ENCODE data around the gene CTDSP2. TPM values are rescaled to one million over a fixed set of nuclear protein-coding genes. Genes with fewer than 3 reads are reported as not detected.

Gene CTDSP2, protein sequence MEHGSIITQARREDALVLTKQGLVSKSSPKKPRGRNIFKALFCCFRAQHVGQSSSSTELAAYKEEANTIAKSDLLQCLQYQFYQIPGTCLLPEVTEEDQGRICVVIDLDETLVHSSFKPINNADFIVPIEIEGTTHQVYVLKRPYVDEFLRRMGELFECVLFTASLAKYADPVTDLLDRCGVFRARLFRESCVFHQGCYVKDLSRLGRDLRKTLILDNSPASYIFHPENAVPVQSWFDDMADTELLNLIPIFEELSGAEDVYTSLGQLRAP
- total RNA-seq = 10 to 100 TPM; 37.0 to 42.7 TPM

DNA sequence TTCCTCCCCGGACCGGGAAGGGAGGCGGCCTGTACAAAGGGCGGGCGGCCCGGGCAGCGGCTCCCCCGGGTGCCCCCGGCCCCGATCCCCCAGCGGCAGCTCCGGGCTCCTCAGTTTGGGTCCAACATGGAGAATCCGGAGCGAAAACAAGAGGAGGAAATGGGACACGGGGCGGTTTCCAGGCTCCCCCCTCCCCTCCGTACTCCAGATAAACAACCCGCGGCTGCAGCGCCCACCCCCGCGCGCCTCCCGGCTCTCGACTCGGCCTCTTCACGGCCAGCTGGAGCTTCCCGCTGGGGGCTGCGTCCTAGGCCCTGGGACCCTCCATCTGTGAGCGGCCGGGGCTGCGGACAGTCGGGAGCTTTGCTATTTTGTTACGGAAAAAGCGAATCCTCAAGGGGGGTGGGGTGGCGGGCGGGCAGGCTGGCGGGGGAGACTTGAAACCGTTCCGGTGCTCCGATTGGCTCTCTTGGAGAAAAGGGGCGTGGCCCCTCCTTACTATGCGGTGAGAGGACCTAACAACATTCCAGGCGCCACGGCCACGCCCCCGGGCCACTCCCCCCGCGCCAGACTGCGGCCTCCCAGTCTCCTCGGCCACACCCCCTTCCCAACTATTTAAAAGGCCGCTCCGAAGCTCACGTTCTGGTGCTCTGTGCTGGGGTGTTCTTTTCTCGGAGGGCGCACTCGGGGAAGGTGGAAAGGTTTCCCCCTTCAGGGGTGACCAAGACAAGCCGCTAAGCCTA lies at the start of gene CTDSP2:
Gene CTDSP2 (minus strand): TSS at position 153 of the 743 bp plus-strand sequence. CDS start 294 bp downstream, outside the sequence.

DNA sequence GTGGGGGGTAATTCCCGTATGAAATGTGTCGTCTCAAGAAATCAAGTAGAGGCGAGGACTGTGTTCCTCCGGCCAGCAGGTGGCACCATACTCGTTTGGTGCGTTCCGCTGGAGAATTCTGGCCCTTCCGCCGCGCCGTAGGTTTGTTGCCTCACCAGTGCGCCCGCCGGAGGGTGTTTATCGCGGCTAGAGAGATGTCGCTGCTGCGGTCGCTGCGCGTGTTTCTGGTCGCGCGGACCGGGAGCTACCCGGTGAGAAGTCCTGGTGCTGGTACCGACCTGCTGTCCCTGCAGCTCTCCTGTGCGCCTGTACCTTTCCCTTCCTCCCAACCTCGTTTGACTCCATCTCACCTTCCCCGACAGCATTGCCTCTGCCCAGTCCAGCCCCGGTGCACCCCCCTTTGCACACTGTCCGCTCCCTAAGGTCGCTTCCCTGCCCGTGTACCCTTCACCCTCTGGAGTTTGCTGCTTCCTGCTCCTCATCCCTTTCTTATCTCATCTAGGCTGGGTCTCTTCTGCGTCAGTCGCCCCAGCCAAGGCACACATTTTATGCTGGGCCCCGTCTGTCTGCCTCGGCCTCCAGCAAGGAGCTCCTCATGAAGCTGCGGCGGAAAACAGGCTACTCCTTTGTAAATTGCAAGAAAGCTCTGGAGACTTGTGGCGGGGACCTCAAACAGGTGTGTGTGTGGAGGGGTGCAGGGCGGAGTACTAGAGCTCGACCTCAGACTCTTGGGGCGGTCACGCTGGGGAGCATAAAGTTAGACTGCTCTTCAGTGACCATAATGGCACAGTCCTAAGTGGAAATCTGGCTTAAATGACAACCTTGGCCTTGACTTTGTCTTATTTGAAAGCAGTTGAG lies 63.7 kb downstream of the CTDSP2 start, which contains the start of gene TSFM:
Gene TSFM (plus strand): TSS at position 180 of the 858 bp plus-strand sequence. CDS start 15 bp downstream, at position 195.

DNA sequence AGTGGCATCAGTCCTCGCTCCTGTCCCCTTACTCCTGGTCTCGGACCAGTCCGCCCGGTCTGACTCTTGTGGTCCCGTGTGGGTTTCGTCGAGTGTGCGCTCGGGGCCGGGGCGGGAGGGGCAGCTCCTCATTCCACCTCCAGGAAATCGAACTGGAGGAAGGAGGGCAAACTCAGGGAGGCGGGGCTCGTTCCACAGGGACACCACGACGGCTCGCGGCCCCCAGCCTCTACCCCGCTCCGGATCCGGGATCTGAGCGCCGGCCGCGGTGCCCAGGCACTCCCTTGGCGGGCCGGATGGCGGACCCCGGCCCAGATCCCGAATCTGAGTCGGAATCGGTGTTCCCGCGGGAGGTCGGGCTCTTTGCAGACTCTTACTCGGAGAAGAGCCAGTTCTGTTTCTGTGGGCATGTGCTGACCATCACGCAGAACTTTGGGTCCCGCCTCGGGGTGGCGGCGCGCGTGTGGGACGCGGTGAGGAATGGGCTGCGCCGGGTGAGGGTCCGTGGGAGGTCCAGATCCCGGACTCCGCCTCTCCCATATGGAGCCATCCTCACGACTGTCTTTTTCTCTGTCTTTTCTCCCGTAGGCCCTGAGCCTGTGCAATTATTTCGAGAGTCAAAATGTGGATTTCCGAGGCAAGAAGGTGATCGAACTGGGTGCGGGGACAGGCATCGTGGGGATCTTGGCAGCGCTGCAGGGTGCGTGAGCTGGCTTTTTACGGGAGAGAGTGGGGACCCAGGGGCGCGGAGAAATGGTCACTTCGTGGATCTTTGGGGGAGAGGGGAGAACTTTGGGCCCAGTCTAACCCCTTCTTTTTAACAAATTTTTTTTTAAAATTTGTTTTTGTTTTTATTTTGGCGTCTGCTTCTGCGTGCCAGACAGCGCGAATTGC lies 73.9 kb downstream of the CTDSP2 start, which contains the start of gene EEF1AKMT3:
Gene EEF1AKMT3 (plus strand): TSS at position 186 of the 894 bp plus-strand sequence. CDS start 111 bp downstream, at position 297.

DNA sequence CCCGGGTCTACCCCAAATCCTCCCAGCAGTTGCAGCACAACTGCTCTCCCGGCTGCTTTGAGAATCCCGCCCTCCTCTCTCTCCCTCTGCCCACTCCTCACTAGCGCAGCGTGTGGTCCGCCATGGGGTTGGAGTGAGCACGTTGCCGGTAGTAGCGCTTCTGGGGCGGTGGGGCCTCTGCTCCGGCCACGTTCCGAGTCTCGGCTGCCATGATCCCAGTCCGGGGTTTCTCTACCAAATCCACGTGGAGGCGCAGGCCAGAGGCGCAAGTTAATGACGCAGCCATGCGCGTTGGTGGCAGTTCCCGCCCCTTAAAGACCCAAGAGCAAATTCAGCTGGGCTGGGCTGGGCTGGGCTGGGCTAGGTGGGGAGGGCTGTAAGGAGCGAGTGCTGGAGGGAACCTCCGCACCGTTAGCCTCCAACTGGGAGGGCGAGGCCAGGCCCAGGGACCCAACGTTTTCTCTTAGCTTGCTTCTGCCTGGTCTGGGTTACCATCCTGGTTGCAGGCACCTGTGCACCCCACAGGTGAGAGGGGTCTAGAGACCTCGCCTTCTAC lies 74.6 kb downstream of the CTDSP2 start, which contains the start of gene METTL1:
Gene METTL1 (minus strand): TSS at position 233 of the 556 bp plus-strand sequence. CDS start 22 bp downstream, at position 211.

Small RNAs within 50 kb of the gene (small RNA-seq; reads per million reads assigned to genes)
- gene MIR26A2 = 4.5 to 8.1 reads per million in 2 donors
- gene RNU6-1083P = 0 reads per million in 2 donors

Other genes starting within 250 kb of the CTDSP2 start
- gene DTX3, start 241.9 kb downstream of the CTDSP2 start, total RNA-seq = 10 to 100 TPM; 11.7 to 17.6 TPM
- 1 to 10 TPM; 5.2 to 5.3 TPM for gene ARHGEF25, start 235.3 kb downstream of the CTDSP2 start, total RNA-seq
- gene B4GALNT1, start 213.5 kb downstream of the CTDSP2 start, total RNA-seq = 10 to 100 TPM in 1 of 2 donors, 1 to 10 TPM in 1; 4.7 to 11.7 TPM
- gene OS9, start 152.6 kb downstream of the CTDSP2 start, total RNA-seq = 100 to 1,000 TPM in 1 of 2 donors, 10 to 100 TPM in 1; 82.9 to 128 TPM
- gene AGAP2, start 108.0 kb downstream of the CTDSP2 start, total RNA-seq = under 1 TPM; under 0.01 to 0.34 TPM
- 10 to 100 TPM; 33.0 to 37.2 TPM for gene TSPAN31, start 101.7 kb downstream of the CTDSP2 start, total RNA-seq
- 100 to 1,000 TPM; 295 to 361 TPM for gene CDK4, start 94.4 kb downstream of the CTDSP2 start, total RNA-seq
- gene MARCHF9, start 91.6 kb downstream of the CTDSP2 start, total RNA-seq = 1 to 10 TPM; 4.3 to 5.9 TPM
- under 1 TPM in 1 of 2 donors, not detected in 1; 1.00 TPM for gene CYP27B1, start 79.7 kb downstream of the CTDSP2 start, total RNA-seq
- 10 to 100 TPM in 1 of 2 donors, 1 to 10 TPM in 1; 4.1 to 13.0 TPM for gene METTL1, start 74.6 kb downstream of the CTDSP2 start, total RNA-seq
- 1 to 10 TPM; 3.4 to 5.7 TPM for gene EEF1AKMT3, start 74.1 kb downstream of the CTDSP2 start, total RNA-seq
- gene TSFM, start 63.9 kb downstream of the CTDSP2 start, total RNA-seq = 10 to 100 TPM; 28.9 to 40.6 TPM
- gene AVIL, start 28.0 kb downstream of the CTDSP2 start, total RNA-seq = 1 to 10 TPM in 1 of 2 donors, under 1 TPM in 1; 1.00 to 2.4 TPM
- 10 to 100 TPM in 1 of 2 donors, 1 to 10 TPM in 1; 5.9 to 13.7 TPM for gene ATP23, start 94.8 kb upstream of the CTDSP2 start, total RNA-seq

Measured in melanocyte of skin (primary cell).